GM21576 (cell line): Measurements from ENCODE around the gene PRDX2.

Source experiments
- ATAC-seq: cut with Tn5 transposase; IDR thresholded peaks from one replicate; pipeline ENCODE4 v1.9.1; 2021; ENCODE audit warnings: mild to moderate bottlenecking, moderate library complexity; ENCODE audit not compliant: unreplicated experiment

PRDX2 gene

DNA sequence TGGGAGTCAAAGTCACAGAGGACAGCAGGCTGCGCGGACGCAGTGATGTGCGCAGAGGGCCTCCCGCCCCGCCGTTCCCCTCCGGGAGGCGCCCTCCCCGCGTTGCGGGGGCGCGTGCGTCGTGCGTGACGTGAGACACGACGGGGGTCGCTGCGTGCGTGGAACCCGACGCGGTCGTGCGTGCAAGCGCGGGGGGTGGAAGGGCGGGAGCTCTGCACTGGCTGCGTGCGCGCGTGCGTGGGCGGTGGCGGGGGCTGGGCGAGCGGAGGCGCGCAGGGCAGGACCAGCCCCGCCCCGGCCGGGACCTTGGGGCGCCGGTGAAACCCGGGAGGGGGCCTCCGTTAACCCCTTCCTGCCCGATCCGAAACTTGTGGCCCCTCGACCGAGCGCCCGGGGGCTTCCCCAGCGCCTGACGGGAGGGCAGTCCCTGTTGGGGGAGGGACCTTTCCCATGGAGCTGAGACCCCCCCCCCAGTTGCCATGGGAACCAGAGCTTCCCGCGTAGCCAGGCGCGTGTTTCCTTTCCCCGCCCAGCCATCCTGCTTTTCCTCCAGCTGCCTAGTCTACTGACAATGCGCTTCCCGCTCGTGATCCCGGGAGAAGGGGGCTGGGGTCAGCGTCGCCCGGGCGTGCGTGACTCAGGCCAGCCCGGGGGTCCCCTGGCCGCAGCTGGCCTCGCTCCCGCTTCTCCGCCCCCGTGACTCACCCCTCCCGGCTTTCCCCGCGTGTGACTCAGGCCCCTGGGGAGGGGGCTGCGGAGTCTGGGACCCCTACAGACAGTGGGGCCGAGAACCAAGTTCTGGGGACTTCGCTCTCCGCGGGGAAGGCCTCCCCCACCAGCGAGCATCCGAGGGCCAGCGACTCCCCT is 18.9 kb downstream of the PRDX2 start:
- peak; percentile 34 for ATAC-seq

DNA sequence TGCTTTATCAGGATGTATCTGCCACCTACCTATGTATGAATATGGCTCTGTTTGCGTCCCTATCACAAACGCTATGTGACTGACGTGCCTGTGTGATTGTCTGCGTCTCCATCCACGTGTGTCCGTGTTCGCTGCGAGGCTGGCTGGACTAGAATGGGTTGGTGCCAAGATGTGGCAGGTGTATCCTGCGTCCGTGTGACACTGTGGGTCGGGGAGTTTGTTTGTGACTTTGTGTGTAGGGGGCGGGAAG is 19.5 kb downstream of the PRDX2 start:
- no peak for ATAC-seq

DNA sequence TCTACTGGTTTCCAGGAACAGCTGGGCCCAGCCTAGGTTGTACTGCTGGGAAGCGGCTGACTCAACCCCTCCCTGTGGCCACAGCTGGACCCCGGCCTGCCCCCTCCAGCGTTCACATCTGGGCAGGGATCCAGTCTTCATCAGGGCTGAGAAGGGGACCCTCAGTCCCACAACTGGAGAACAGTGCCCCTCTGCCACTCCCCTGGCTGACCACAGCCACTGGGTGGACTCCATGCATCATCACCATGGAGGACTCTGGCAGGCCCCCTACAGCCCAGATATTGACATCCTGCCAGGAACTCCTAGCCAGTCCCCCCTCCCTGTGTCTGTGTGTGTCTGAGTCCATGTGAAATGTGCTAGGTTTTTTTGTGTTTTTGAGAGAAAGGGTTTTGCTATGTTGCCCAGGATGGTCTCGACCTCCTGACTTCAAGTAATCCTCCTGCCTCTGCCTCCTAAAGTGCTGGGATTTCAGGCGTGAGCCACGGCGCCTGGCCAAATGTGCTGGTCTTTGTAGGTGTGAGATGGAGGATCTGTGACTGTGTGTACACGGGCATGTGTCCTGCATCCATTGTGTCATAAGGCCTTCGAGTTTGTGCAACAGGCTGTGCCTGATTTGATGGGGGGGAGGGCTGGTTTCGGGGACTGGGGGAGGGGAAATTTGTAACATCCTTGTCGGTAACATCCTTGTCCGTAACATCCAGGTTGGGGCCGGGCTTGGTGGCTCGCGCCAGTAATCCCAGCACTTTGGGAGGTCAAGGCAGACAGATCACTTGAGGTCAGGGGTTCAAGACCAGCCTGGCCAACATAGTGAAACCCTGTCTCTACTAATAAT is 22.2 kb downstream of the PRDX2 start:
- no peak for ATAC-seq

DNA sequence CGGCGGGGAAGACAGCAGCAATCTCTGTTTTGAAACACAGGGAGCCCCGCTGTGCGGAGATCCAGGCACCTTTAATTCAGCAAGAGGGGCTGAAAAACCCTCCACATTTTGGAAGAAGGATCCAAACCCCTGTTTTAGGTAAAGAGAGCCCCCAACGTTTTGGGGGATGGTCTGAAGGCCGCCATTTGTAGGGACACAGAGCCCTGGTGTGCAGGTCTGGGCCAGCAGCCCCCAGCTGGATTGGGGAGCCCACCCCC is 22.8 kb downstream of the PRDX2 start:
- no peak for ATAC-seq

DNA sequence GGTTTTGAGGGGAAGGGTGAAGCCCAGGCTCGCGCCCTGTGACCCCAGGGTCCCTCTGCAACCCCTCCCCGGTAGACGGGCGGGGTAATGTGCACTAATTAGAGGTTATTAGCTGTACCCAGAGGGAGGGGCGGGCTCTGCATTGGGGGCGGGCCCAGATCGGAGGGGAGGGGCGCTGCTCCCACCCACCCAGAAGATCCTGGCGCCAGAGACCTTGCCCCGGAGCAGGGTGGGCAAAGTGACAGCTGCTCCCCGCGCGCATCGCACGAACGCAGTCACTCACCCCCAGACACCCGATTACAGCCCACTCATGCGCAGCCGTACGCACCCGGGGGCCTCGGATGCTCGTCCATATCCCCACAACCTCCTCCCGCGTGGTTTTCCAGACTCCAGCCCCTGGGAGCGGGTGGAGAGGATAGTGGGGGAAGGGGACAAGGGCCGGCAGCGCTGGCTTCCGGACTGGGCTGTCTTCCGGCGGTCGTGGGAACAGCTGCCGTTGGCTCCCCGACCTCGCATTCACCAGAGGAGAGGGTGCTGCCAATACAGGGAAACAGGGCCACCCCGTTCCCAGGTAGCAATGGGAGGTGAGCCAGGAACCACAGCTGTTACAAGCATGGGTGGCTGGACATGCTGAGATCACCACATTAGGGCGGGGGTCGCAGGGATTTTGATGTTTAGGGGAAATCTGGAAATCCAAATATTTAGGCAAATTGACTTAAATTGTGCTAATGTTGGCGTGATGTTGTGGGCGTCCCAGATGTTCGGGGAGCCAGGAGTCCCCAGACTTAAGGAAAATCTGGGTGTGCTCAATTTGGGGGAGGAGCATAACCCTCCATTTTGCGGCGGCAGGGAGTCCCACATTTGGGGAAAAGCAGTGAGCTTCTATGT is 23.3 kb downstream of the PRDX2 start:
- no peak for ATAC-seq

DNA sequence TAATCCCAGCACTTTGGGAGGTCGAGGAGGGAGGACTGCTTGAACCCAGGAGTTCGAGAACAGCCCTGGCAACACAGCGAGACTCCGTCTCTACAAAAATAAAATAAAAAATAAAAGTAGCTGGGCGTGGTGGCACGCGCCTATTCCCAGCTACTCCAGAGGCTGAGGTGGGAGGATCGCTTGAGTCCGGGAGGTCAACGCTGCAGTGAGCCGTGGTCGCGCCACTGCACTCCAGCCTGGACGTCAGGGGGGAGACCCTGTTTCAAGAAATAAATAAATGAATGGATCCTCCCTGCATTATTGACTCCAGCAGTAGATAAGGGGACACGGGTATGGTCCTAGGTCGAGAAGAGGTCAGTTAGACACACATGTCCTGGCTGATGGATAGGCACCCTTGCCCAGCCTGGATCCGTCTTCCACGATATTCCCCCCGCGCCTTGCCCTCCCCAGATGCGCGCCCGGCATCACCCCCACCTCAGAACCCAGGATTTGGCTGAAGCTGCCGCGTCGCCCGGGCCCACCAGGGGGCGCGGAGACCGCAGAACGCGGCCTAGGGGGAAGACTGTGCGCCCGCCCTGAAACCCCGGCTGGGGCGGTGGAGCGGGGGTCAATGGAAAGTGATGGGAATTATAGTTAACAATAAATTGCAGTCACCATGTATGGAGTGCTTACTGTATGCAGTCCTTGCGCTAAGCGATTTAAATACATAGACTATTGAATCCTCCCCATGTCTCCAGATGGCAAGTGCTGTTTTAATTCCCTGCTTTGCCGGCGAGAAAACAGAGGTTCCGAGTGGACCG is 24.2 kb downstream of the PRDX2 start:
- peak; percentile 37 for ATAC-seq

DNA sequence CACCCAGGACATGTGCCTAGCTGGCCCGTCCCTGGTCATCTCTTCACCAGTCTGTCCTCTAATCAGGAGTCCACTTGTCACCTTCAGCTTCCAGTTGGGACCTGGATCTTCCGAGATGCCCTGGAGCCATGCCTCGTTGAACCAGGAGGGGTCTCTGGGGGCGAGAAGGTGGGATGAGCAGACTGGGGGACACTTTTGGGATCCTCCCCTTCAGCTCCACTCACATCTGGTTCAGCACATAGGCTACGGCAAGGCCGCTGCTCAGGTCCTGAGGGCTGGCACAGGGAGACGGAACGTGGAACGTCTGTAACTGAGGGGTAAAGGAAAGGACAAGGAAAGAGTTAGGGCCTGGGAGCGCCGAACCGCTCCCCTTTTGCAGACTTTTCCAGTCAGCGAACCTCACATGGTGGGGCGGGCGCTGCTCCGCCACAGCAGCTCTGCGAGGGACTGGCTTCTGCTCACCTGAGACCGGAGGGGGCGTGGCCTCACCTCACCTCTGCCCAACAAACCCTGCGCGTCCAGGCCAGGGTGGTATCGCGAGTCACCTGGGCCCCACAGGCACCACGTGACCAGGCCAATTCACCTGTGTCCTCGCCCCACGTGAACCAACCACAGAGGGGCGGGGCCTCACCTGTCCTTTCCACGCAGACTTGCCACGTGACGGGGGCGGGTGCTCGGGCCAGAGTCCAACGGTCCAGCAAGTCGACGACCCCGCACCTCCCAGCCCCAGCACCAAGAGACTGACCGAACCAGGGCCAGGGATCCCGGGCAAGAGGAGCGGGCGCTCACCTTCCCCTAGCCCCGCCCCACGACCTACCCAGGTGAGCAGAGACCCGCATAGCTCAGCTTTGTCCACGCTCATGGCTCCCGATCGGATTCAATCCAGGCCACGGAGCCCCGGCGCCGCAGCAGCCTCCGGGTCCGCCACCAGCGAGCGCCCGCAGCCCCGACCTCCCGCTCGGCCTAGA is 26.7 kb downstream of the PRDX2 start, which contains the start of gene HOOK2:
Gene HOOK2 (minus strand): TSS at position 965 of the 968 bp plus-strand sequence. CDS start 103 bp downstream, at position 862.
- no peak for ATAC-seq

DNA sequence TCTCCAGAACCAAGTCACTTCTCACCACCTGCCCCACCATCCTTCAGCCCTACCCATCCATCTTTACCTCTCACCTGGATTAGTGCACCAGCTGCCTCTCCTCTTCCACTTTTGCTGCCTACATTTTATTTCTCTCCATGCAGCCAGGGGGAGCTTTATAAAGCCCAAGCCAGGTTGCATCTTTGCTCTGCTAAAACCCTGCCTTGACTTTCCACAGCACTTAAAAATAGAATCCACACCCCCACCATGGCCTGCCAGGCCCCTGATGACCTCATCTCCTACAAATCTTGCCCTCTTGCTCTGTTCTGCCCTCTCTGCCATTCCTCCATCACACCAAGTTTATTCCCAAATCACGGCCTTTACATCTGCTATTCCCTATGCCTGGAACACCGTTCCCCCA is 28.0 kb downstream of the PRDX2 start:
- no peak for ATAC-seq

DNA sequence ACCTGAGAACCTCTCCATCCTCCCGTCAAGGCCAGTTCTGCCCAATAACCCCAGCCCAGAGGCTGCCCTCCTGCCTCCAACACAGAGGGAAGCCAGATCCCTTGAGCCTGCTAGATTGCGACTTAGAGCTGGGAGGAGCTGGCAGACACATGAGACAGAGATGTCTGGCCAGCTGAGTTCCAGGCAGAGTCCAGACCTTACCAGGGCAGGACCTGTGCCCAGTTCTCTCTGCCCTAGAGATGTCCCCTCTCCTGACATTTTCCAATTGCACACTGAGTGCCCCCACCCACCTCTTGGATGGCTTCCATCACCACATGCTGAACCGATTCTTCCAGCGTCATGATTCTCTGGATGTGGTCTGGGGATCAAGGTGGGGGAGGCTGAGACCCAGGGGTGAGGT is 29.3 kb downstream of the PRDX2 start:
- no peak for ATAC-seq

DNA sequence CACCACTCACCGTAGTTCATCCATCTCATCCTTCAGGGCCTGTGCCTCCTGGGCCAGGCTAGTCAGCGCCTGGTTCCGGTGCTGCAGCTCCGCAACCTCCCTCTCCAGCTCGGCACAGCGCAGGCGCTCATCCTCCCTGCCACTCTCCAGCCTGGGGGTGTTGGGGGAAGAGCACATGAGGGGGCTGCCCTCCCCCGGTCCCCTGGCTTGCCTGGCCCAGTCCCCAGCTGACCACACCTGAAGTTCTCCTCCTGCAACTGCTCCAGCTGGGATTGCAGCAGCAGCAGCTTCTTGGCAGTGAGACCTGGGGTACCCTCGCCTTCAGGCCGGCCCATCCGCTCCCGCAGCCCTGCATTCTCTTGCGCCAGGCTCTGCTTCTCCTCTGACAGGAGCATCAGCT is 30.7 kb downstream of the PRDX2 start:
- ATAC-seq, result no peak

DNA sequence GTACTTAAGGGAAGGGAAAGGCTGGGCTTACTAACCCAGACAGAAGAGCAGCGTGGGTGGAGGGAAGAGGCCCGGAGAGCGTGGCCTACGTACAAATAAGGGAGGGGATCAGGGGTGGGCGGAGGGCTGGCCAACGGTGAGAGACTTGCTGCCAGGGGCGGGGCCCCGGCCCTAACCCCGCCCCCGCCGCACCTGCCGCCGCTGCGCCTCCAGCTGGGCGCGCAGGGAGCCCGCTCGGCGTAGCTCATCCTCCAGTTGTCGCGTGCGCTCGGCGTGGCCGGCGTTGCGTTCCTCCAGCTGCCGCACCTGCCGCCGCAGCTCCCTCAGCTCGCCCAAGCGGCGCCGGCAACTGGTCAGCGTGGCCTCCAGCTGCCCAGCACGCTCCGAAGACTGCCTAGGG is 31.9 kb downstream of the PRDX2 start:
- no peak for ATAC-seq

DNA sequence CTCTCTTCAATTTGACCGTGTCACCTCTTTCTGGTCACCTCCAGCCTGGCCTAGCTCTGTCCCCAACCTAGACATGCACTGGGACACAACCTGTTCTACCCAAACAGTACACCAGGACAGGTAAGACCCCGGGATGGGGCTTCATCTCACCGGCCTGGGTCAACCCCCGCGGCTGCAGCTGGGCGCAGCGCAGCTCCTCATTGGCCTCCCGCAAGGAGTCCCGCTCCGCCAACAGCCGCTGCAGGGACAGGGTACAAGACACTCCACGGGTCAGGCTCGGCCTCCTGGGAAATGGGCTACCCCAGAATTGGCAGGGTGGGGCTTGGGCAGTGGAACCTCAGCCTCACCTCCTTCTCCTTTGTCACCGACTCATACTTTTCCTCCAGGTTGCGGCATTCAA is 33.9 kb downstream of the PRDX2 start:
- no peak for ATAC-seq

DNA sequence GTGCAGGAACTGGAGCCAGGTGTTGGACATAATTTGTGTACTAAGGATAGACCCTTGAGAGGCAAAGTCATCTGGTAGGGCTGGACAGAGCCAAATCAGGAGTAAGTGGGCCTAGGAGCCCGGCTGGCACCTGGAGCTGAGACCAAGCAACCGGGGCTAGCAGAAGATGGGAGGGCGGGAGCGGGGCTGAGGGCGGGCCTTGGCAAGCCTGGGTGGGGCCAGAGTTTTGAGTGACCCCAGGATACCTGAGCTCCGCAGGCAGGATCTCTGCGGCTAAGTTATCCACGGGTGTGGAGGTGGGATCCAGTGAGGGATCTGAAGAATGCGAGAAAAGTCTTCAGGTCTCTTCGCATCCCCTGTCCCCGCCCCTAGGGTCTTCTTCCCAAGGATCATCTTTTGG is 34.5 kb downstream of the PRDX2 start:
- ATAC-seq, result no peak

DNA sequence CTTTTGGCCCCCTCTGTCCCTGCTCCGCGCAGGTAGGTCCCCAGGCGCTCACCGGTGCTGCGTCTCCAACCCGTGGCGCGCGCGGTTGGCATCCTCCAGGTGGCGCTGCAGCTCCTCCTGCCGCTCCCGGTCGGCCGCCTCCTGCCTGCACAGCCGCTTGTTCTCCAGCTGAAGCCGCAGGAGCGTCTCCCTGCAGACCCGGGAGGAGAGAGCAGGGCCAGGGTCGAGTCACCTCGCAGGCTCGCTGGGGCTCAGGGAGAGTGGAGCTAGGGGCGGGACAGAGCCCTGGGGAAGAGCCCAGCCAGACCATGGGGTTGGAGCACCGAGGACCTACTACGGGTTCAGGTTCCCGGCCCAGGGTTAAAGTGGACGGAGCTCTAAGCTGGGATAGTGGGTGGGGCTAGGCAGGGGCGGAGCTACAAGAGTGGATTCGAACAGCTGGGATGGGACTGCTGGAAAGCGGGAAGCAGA is 35.5 kb downstream of the PRDX2 start:
- no peak for ATAC-seq

DNA sequence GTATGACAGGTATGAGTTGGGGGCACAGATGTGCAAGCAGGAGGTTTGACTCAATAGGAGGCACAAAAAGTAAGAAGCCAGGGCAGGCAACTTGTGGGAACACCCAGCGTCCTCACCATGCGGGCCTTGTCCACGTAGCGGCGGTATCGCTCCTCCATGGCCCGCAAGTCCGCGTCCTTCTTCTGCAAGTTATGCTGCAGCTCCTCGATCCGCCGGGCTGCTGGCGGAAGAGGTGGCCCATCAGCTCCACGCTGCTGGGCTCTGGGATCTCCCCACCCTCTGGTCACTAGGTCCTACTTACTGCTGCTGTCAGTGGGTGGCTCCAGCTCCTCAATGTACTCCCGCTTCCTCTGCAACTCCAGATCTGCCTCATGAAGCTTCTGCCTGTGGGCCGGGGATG is 36.9 kb downstream of the PRDX2 start:
- ATAC-seq, result no peak

DNA sequence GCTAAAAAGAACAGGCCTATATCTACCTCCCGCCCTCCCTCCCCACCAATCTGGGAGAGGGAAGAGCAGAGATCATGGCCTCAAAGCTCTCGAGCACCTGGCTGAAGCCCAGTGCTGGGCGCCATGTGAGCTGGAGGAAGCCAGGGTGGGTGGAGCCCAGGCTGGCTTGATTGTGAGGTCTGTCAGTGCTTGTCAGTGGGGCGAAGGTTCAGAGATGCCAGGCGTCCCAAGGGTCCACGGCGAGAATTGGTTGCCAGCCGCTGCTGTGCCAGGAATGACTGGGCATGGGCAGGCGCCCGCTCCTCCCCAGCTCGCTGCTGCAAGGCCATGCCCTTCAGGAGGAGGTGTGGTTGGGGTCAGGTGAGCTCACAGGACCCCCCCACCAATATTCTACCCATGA is 38.5 kb downstream of the PRDX2 start:
- no peak for ATAC-seq

DNA sequence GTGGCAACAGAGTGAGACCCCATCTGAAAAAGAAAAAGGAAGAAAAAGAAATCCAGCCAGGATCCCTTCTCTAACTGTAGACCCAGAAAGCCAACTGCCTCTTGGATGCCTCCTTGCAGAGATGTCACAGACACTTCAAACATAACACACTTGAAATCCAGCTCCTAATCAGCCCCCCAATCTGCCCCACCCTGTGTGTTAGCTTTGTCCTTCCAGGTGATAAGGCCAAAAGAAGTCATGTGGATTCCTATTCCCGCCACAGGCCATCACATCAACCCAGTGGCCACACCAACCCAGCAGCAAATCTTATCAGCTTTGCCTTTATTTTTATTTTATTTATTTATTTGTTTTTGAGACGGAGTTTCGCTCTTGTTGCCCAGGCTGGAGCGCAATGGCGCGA is 41.9 kb downstream of the PRDX2 start:
- no peak for ATAC-seq

DNA sequence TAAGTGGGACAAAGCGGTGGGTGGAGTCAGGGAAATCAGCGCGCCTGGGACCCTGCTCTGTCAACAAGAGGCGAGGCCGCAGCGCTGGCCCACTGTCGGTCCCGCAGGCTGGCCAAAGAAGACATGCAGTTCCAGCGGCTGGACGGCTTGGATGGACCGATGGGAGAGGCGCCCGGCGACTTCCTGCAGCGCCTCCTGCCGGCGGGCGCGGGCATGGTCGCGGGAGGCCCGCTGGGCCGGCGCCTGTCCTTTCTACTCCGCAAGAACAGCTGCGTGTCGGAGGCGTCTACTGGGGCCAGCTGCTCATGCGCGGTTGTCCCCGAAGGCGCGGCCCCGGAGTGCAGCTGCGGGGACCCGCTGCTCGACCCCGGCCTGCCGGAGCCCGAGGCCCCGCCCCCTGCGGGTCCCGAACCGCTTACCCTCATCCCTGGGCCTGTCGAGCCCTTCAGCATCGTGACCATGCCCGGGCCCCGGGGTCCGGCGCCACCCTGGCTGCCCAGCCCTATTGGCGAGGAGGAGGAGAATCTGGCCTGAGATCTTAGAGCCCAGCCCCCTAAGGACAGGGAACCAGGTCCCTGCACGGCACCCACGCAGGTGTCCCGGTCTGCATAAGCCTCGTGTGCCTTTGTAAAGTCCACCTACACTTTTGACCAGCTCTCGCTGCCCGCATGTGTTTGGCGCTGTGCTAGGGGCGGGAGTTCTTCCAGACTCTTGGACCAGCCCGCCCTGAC is 43.9 kb downstream of the PRDX2 start:
- no peak for ATAC-seq
